IPS-11a (cell line): Measurements from ENCODE around the gene SLC6A15.

Experiments
- H3K4me3 ChIP-seq: one replicate; pipeline ENCODE4 v1.5.1; 2013; ENCODE audit warnings: low read depth, low read length, control low read depth

Gene SLC6A15

GRCh38 chr12:84912198-84913128, at the start of gene SLC6A15:
TSS of gene SLC6A15 (minus strand) at chr12:84912799. CDS start at chr12:84892120, 20,679 bp downstream.
- peak within 1 kb of the TSS; percentile 91 for H3K4me3 ChIP-seq

- no peak overlapping the region for H3K4me3 ChIP-seq
Observed at GRCh38 chr12:84960918-84961317, 48.3 kb upstream of the SLC6A15 start.

GRCh38 chr12:84955298-84955697, 42.7 kb upstream of the SLC6A15 start:
- H3K4me3 ChIP-seq: no peak overlapping the region

- H3K4me3 ChIP-seq: no peak overlapping the region
Observed at GRCh38 chr12:84954415-84954814, 41.8 kb upstream of the SLC6A15 start.

- no peak overlapping the region for H3K4me3 ChIP-seq
Observed at GRCh38 chr12:84950971-84951546, 38.5 kb upstream of the SLC6A15 start.

- H3K4me3 ChIP-seq: no peak overlapping the region
Observed at GRCh38 chr12:84946753-84947152, 34.2 kb upstream of the SLC6A15 start.

GRCh38 chr12:84937415-84937814, 24.8 kb upstream of the SLC6A15 start:
- no peak overlapping the region for H3K4me3 ChIP-seq

- H3K4me3 ChIP-seq: no peak overlapping the region
Observed at GRCh38 chr12:84929501-84929900, 16.9 kb upstream of the SLC6A15 start.

GRCh38 chr12:84924981-84925380, 12.4 kb upstream of the SLC6A15 start:
- no peak overlapping the region for H3K4me3 ChIP-seq

- no peak overlapping the region for H3K4me3 ChIP-seq
Observed at GRCh38 chr12:84922693-84923092, 10.1 kb upstream of the SLC6A15 start.

- H3K4me3 ChIP-seq: no peak overlapping the region
Observed at GRCh38 chr12:84920331-84920730, 7.7 kb upstream of the SLC6A15 start.

- H3K4me3 ChIP-seq: no peak overlapping the region
Observed at GRCh38 chr12:84919271-84919670, 6.7 kb upstream of the SLC6A15 start.

GRCh38 chr12:84913129-84913515, 523 bp upstream of the SLC6A15 start:
- H3K4me3 ChIP-seq: peak overlapping the region; percentile 91

- peak overlapping the region; percentile 91 for H3K4me3 ChIP-seq
Observed at GRCh38 chr12:84911271-84912197, 1.1 kb downstream of the SLC6A15 start.

- H3K4me3 ChIP-seq: peak overlapping the region; percentile 91
Observed at GRCh38 chr12:84910549-84911241, 1.9 kb downstream of the SLC6A15 start.

GRCh38 chr12:84904051-84904450, 8.5 kb downstream of the SLC6A15 start:
- no peak overlapping the region for H3K4me3 ChIP-seq

- no peak overlapping the region for H3K4me3 ChIP-seq
Observed at GRCh38 chr12:84891106-84891838, 21.3 kb downstream of the SLC6A15 start.

- no peak overlapping the region for H3K4me3 ChIP-seq
Observed at GRCh38 chr12:84889818-84890217, 22.8 kb downstream of the SLC6A15 start.

GRCh38 chr12:84888861-84889260, 23.7 kb downstream of the SLC6A15 start:
- H3K4me3 ChIP-seq: no peak overlapping the region

GRCh38 chr12:84877340-84877739, 35.3 kb downstream of the SLC6A15 start:
- no peak overlapping the region for H3K4me3 ChIP-seq
